ENCODE results near the gene CR1L.
A peak's percentile ranks its signal among the peaks of the same experiment; 100 is the strongest.
"Not testable (repeated sequence)": the region's sequence is repeated elsewhere in the genome, so short reads cannot be mapped to it uniquely, and the experiment has no call there.

CR1L gene

DNA sequence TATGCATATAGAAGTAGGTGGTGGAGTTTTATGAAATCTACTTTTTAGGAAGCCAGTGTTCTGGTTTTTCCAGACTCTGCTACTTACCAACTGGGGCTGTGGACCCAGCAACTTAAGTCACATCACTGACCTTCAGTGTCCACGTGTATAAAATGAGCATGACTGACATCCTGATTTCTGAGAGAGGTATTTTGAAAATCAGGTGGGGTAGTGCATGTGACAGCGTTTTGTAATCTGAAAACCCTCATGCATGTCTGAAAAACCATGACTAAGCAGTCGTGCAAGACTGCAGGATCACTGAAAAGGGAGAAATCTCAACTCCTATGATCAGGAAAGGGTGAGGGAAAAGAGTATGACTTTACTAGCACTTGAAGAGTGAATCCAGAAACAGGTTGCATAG, 26.1 kb downstream of the CR1L start:
- ATAC-seq: no peak
- no peak for TF ChIP-seq PATZ1 (CRISPR knock-in tag; IDR thresholded peaks at IDR 0.05; ENCODE audit: borderline replicate concordance)

- ATAC-seq: peak; percentile 87
- TF ChIP-seq OSR1 (CRISPR knock-in tag; IDR thresholded peaks at IDR 0.05) (no peak), CSDC2 (CRISPR knock-in tag; IDR thresholded peaks at IDR 0.05) (no peak)
Measured at GRCh38 chr1:207672522-207673130, 27.7 kb downstream of the CR1L start.

GRCh38 chr1:207673399-207673798, 28.5 kb downstream of the CR1L start:
- no peak for ATAC-seq
- TF ChIP-seq SNAI2 (CRISPR knock-in tag; IDR thresholded peaks at IDR 0.05): no peak
- TF ChIP-seq TOX (CRISPR knock-in tag; IDR thresholded peaks at IDR 0.05; ENCODE audit: borderline replicate concordance): no peak
- no peak for TF ChIP-seq TCF4 (CRISPR knock-in tag; IDR thresholded peaks at IDR 0.05; ENCODE audit: borderline replicate concordance)
- TF ChIP-seq PPARA (CRISPR knock-in tag; IDR thresholded peaks at IDR 0.05; ENCODE audit: borderline replicate concordance): no peak
- TF ChIP-seq GLIS3 (CRISPR knock-in tag; IDR thresholded peaks at IDR 0.05): no peak
- TF ChIP-seq ISL1 (CRISPR knock-in tag; IDR thresholded peaks at IDR 0.05): no peak
- TF ChIP-seq POU6F1 (CRISPR knock-in tag; IDR thresholded peaks at IDR 0.05; ENCODE audit: borderline replicate concordance, low read depth): no peak
- no peak for TF ChIP-seq CSRNP3 (CRISPR knock-in tag; IDR thresholded peaks at IDR 0.05)
- TF ChIP-seq PATZ1 (CRISPR knock-in tag; IDR thresholded peaks at IDR 0.05; ENCODE audit: borderline replicate concordance): no peak
- TF ChIP-seq BACH2 (CRISPR knock-in tag; IDR thresholded peaks at IDR 0.05; ENCODE audit: borderline replicate concordance): no peak
- TF ChIP-seq ZFP30 (CRISPR knock-in tag; IDR thresholded peaks at IDR 0.05): no peak

DNA sequence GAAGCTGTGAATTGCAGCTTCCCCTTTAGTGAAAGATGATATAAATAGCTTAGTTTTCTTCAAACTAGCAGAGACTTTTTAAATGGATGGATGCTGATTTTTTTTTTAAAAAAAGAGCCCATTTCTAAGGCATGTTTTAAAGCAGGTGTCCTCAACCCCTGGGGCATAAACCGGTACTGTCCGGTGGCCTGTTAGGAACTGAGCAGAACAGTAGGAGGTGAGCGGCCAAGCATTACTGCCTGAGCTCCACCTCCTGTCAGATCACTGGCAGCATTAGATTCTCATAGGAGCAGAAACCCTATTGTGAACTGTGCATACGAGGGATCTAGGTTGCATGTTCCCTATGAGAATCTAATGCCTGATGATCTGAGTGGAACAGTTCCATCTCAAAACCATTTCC, 31.2 kb downstream of the CR1L start:
- ATAC-seq: no peak
- TF ChIP-seq TSHZ2 (CRISPR knock-in tag; IDR thresholded peaks at IDR 0.05): no peak
- TF ChIP-seq PPARA (CRISPR knock-in tag; IDR thresholded peaks at IDR 0.05; ENCODE audit: borderline replicate concordance): no peak
- no peak for TF ChIP-seq CSDC2 (CRISPR knock-in tag; IDR thresholded peaks at IDR 0.05)
- no peak for TF ChIP-seq ARNTL (CRISPR knock-in tag; IDR thresholded peaks at IDR 0.05; ENCODE audit: borderline replicate concordance, low read depth)
- no peak for TF ChIP-seq ZFP3 (CRISPR knock-in tag; IDR thresholded peaks at IDR 0.05)
- no peak for TF ChIP-seq PATZ1 (CRISPR knock-in tag; IDR thresholded peaks at IDR 0.05; ENCODE audit: borderline replicate concordance)
- no peak for TF ChIP-seq ZFP30 (CRISPR knock-in tag; IDR thresholded peaks at IDR 0.05)
- no peak for TF ChIP-seq ZNF565 (CRISPR knock-in tag; conservative IDR thresholded peaks at IDR 0.05; ENCODE audit: low read depth)

DNA sequence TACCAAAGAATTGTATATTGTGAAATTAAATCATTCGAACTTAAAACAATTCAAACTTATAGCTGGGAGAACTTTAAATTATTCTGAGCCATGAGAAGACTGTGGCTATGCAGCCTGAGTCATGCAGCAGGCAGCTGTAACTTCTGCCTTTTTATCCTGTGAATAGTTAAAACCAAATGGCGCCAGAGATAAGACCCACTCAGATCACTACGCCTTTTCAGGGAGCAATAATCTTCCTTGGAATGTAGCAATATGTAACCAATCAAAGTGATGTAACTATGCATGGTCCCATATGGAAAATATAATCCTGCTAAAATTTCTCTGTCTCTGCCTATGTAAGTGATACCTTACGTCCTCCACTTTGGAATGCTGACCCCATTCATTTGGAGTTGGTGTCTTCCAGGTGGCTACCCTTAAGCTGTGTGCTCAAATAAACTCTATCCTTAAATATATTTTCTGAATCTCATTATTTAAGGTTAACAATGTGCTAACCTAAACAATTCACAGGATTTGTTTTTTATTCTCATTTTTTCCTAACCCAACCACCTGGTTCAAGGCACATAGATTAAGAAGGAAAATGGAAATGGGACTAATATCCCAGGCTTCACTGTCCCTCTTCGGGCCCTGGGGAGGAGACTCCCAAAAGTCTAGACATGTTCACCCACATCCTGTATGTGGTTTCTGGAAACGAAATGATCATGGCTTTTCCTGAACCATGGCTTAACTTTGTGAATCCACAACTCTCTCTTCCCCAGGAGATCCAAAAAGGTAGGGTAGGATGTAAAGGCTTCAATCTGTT, 35.9 kb downstream of the CR1L start:
- ATAC-seq: peak; percentile 92

- not testable (repeated sequence) for ATAC-seq
Measured at GRCh38 chr1:207682872-207683434, 38.0 kb downstream of the CR1L start.

DNA sequence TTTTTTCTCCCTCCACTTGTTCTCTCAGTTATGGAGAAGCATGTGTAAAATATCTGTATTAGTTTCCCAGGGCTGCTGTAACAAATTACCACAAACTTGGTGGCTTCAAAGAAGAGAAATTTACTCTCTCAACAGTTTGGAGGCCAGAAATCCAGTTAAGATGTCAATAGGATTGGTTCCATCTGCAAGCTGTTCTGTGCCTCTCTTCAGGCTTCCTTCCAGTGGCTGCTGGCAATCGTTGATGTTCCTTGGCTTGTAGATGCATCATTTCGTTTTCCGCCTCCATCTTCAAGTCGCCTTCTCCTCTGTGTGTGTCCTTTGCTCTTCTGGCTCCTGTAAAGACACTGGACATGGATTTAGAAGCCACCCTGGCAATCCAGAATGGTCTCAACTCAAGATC, 45.6 kb downstream of the CR1L start:
- not testable (repeated sequence) for ATAC-seq

Data from SK-N-SH treated with all-trans-retinoic acid at 6 μM for 48 hours (cell line).